Heart left ventricle (tissue), 13 donors: ENCODE measurements around the gene TTC6.

Experiments used
- CTCF ChIP-seq, 12 donors: fragments of 200-600 bp; sonication (generic) in 4 of 12; IDR thresholded peaks; one replicate each; pipeline versions ENCODE4 v1.5.0 to v1.8.0; 2018 to 2022; ENCODE audit warnings: antibody characterized with exemption in 12 of 12, mild to moderate bottlenecking in 5 of 12
- POLR2A ChIP-seq, 2 donors: fragments of 450-650 bp; IDR thresholded peaks; one replicate each; pipeline ENCODE4 v1.6.1; 2017; ENCODE audit warnings: antibody characterized with exemption in 2 of 2, mild to moderate bottlenecking in 2 of 2, moderate library complexity in 2 of 2
- donor health status: ischemic (EF 13 %, LVEDD 7.1; RV severe dilation, severe dysfunction).
- donor health status: DM: no; HTN: yes; CAD: no.
- donor health status: DM: no; HTN: no; CAD: no.
- donor health status: ischemic (EF 25% LVEDD 6.9; RV normal size, moderate dysfunction).
- donor health status: ischemic (EF 25% LVEDD 5.7; RV mildly dilated, moderate dysfunction).
- donor health status: ischemic (EF 35%, LVEDD 5.7; RV mildly dilated, moderate dysfunction).
- donor health status: nonischemic (EF 11% LVEDD 7.7; RV severe dilation, severe dysfunction).
- donor health status: DM: yes; HTN: yes; CAD: no.
- donor health status: PGD.
- donor health status: ischemic (EF 29% LVEDD 5.4; RV normal size, mild dysfunction).
- donor health status: nonischemic (EF 23%, LVEDD 6.1; RV moderate dilation, normal function).

DNA sequence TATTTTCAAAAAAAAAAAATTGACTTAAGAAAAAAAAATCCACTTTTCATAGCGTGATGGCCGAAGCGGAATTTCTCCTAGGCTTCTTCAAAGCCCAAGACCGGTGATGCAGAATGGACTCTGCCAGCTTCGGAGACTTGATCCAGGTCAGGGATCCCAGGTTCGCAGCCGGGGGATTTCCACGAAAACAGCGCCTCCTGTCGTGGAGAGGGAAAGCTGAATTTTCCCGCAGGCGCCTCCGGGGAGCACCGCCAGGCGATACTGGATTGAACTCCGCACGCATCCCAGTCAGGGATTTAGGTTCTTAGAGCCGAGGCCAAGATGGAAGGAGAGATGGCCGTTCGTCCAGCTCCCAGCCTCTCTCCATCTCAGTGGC, 2.1 kb downstream of the TTC6 start:
- peak in 2 of 12 donors; percentile 4 to 7 for TF ChIP-seq CTCF (IDR thresholded peaks at IDR 0.05)
- TF ChIP-seq POLR2A (IDR thresholded peaks at IDR 0.05): no peak
